GM18502 (cell line): ENCODE data around the gene CHST8.
"Not testable (repeated sequence)": the region's sequence is repeated elsewhere in the genome, so short reads cannot be mapped to it uniquely, and the experiment has no call there.

Experiments
- ATAC-seq: cut with Tn5 transposase; IDR thresholded peaks from one replicate; pipeline ENCODE4 v1.9.1; 2021; ENCODE audit warnings: mild to moderate bottlenecking; ENCODE audit not compliant: unreplicated experiment, poor library complexity

Gene CHST8

GRCh38 chr19:33802001-33802400 is 180.2 kb downstream of the CHST8 start:
- ATAC-seq, result no peak

DNA sequence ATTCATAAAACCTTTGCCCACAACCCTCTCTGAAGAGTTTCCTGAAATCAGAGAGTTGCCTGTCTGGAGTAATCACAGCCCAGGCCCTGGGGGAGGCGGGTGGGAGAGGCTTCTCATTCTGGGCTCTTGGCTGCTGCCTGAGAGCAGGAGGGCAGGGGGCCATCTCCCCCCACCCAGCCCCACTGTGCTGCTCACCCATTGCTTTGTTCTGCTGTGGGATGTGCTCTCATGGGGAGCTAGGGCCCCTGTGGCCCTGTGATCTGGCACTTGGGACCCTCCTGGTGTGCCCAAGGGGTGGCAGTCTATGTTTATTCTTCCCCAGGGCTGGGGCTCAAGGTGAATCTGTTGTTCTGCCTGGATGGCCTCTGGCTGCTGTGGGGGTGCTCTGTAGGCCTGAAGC is 181.0 kb downstream of the CHST8 start:
- ATAC-seq, result no peak

DNA sequence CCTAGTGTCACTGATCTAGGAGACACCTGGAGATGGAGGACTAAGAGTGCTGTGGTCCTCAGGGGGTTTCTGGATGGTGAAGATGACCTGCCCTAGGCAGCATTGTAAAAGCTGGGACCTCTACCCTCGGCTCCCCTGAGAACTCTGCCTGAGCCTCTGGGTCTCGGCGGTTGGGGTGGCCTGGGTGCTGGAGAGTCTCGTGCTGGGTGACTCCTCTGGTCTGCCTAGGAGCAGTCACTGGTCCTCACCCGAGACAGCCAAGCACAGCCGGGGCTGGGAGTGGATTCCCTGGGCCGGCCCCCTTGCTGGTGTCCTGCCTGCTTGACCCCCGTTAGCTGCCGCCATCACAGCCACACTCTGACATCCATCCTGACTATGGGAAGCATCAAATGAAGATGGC is 181.6 kb downstream of the CHST8 start:
- ATAC-seq, result no peak

GRCh38 chr19:33804021-33804799 is 182.5 kb downstream of the CHST8 start:
- ATAC-seq, result no peak

- ATAC-seq, result no peak
Measured at GRCh38 chr19:33805313-33805712, 183.6 kb downstream of the CHST8 start.

DNA sequence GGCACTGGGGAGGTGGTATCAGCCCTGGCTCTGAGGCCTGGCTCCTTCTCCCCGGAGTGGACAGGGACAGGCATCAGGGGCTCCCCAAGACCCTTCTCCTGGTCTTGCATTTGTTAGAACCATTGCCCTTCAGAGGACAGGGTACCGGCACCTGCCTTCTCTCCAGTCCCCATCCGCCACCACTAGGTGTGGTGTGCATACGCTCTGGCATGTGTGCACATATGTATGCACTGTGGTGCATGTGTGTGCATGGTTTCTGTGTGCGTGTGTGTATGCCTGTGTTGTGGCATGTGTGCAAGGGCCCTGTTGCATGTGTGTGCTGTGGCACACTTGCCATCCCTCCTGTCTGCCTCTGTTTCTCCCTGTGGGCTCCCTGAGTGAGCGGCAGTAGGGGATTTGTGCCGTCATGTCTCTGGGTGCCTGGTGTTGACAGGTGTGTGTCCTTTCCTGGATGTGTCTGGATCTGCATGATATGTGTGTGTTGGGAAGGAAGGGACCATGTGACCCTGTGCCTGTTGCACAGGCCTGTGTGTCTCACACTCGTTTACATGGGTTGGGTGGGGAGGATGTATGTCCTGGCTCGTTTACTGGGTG is 184.2 kb downstream of the CHST8 start:
- no peak for ATAC-seq

GRCh38 chr19:33806434-33806881 is 184.7 kb downstream of the CHST8 start:
- no peak for ATAC-seq

DNA sequence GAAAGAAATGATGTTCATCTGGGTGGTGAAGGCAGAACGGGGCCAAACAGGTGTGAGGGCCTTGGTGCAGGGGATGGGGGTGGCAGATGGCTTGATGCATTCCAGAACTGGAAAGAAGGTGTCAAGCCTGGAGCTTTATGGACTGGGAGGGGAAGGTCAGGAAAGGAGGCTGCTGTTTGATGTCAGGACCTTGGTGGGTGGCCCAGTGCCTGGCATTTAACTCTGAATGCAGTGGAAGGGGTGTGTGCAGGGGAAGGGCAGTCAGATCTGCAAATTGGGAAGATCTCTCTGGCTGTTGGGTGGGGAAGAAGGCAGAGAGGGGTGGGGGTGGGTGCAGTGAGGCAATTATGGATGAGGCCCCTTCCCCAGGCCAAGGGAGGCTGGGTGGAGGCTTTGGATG is 186.6 kb downstream of the CHST8 start:
- ATAC-seq, result no peak

- no peak for ATAC-seq
Measured at GRCh38 chr19:33809960-33810359, 188.2 kb downstream of the CHST8 start.

- no peak for ATAC-seq
Measured at GRCh38 chr19:33810821-33811220, 189.1 kb downstream of the CHST8 start.

DNA sequence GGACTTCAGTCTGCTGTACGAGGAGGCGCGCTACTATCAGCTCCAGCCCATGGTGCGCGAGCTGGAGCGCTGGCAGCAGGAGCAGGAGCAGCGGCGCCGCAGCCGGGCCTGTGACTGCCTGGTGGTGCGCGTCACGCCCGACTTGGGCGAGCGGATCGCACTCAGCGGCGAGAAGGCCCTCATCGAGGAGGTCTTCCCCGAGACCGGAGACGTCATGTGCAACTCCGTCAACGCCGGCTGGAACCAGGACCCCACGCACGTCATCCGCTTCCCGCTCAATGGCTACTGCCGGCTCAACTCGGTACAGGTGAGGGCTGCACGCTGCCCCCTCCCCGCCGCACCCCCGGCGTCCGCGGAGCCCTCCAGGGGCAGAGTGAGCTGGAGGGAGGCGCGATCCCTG is 189.5 kb downstream of the CHST8 start:
- ATAC-seq, result no peak

DNA sequence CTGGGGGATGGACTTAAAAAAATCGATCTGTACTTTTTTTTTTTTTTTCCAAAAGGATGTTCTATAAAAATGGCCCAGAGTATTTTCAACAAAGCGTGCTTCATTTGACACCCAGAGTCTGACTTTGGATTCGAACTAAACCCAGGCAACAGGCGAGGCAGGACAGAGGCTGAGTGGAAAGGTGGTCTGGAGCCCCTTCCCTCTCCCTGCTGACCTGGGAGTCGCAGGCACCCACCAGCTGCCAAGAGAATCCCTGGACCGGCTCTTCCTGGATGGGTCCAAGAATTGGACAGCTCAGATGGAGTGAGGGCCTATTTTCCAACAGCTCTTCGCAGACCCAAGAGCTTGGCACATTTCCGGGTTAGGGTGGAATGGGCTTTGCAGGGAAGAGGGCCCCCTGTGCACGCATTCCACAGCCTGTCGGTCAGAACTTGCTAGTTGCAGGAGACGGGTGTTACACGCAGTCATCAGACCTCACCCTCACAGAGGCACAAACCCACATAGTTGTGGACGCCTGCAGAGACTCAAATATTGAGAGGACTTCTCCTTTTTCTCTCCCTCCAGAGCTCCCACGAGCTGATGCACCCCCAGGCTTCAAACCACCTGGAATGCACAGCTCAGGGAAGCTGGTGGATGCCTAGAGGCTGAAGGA is 190.1 kb downstream of the CHST8 start:
- ATAC-seq, result no peak

- no peak for ATAC-seq
Measured at GRCh38 chr19:33812388-33813330, 190.9 kb downstream of the CHST8 start.

- no peak for ATAC-seq
Measured at GRCh38 chr19:33813391-33814101, 191.8 kb downstream of the CHST8 start.

DNA sequence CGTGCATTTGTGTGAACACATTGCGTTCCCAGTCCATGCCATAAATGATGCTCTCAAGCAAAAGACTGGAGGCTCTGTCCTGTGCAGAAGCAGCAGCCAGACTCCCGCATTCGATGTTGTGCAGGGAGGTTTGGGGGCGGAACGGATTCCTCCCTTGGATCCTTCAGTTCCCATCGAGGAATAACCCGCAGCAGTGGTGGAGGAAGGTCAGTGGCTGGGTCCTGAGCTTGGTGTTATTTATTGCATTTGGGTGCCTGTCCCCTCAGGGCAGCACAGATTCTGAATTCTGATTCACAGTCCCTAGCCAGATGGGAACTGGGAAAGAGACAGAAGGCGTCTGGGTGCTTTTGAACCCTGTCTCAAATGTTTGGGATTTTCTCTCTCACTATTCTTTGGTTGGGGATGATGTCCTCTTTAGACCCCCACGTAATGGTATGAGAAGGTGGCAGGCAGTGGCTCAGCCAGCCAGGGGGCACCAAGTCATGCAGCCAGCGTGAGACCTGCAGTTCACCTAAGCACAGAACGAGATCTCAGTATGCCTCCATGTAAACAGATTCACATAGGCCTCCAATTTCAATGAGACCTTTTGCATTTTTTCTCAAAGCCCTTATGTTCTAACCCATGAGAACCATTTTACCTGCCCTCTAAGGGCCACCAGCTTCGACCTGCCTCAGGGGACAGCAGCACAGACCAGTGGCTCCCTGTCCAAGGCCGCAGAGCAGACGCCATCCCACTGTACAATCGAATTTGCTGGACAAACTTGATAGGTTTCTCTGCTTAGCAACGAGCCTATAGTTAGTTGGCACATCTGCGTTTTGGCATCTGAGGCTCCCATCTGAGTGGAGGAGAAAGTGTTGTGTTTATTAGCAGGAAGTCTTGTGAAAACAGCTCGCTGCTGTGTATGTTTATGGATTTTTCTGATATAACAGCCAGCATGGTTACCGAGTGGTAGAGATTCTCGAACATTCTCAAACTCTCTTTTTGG is 192.7 kb downstream of the CHST8 start:
- ATAC-seq, result no peak

GRCh38 chr19:33815380-33816340 is 193.9 kb downstream of the CHST8 start:
- ATAC-seq, result no peak

- ATAC-seq, result no peak
Measured at GRCh38 chr19:33818411-33818810, 196.7 kb downstream of the CHST8 start.

- not testable (repeated sequence) for ATAC-seq
Measured at GRCh38 chr19:33819078-33819477, 197.3 kb downstream of the CHST8 start.
